HCT116 (cell line): ENCODE measurements around the gene TKTL1.

Experiments used
- CTCF ChIP-seq, 3 experiments: fragments of 200-600 bp in 1 of 3; sonication (generic) in 1 of 3; IDR thresholded peaks in 2 of 3; conservative IDR thresholded peaks in 1 of 3; 2 replicates each; pipeline ENCODE4 v1.5.1; 2012 to 2017; ENCODE audit warnings: low read depth in 2 of 3, low read length in 2 of 3, antibody characterized with exemption in 1 of 3, borderline replicate concordance in 1 of 3, control low read depth in 1 of 3, mild to moderate bottlenecking in 1 of 3, mixed read lengths in 1 of 3, mixed run types in 1 of 3, moderate library complexity in 1 of 3; ENCODE audit not compliant: insufficient read depth in 1 of 3
- EZH2 ChIP-seq: fragments of 200-600 bp; sonication (generic); IDR thresholded peaks from 2 replicates; pipeline ENCODE4 v1.6.1; 2017; ENCODE audit warnings: antibody characterized with exemption, mixed run types
- EZH2phosphoT487 ChIP-seq: fragments of 200-600 bp; IDR thresholded peaks from 2 replicates; pipeline ENCODE4 v1.6.1; 2018; ENCODE audit warnings: antibody characterized with exemption, borderline replicate concordance
- FOSL1 ChIP-seq: IDR thresholded peaks from 2 replicates; pipeline ENCODE4 v1.6.1; 2012; ENCODE audit warnings: low read depth
- POLR2A ChIP-seq: IDR thresholded peaks from 2 replicates; pipeline ENCODE4 v1.7.0; 2011; ENCODE audit warnings: borderline replicate concordance; ENCODE audit not compliant: insufficient read depth, insufficient read length; ENCODE audit errors: extremely low read depth
- POLR2AphosphoS5 ChIP-seq: IDR thresholded peaks from 2 replicates; pipeline ENCODE4 v1.6.1; 2011; ENCODE audit warnings: mild to moderate bottlenecking, low read depth, low read length, moderate library complexity
- RAD21 ChIP-seq: IDR thresholded peaks from 2 replicates; pipeline ENCODE4 v1.6.1; 2012; ENCODE audit warnings: low read depth, mild to moderate bottlenecking
- REST ChIP-seq: IDR thresholded peaks from 2 replicates; pipeline ENCODE4 v1.6.1; 2012; ENCODE audit warnings: low read depth
- SIN3A ChIP-seq: IDR thresholded peaks from 2 replicates; pipeline ENCODE4 v1.6.1; 2012; ENCODE audit warnings: low read depth
- SRF ChIP-seq: IDR thresholded peaks from 2 replicates; pipeline ENCODE4 v1.6.1; 2012; ENCODE audit warnings: low read depth
- ZBTB33 ChIP-seq: IDR thresholded peaks from 2 replicates; pipeline ENCODE4 v1.6.1; 2011; ENCODE audit warnings: mild to moderate bottlenecking, low read length, moderate library complexity; ENCODE audit not compliant: insufficient replicate concordance; ENCODE audit errors: extremely low read depth
- ZNF274 ChIP-seq: fragments of 200-500 bp; sonication (Bioruptor generic); IDR thresholded peaks from 2 replicates; pipeline ENCODE4 v1.6.1; 2014; ENCODE audit warnings: mild to moderate bottlenecking, low read depth, low read length, inconsistent platforms

GRCh38 chrX:154358011-154358410 is 62.4 kb downstream of the TKTL1 start:
- TF ChIP-seq CTCF (IDR thresholded peaks at IDR 0.05 in 2 of 3, conservative IDR thresholded peaks at IDR 0.05 in 1 of 3; ENCODE audit: borderline replicate concordance in 1 of 3, insufficient read depth in 1 of 3, low read depth in 2 of 3, low read length in 2 of 3), result no peak
- TF ChIP-seq ZBTB33, result no peak
- TF ChIP-seq SRF, result no peak
- no peak for TF ChIP-seq FOSL1
- TF ChIP-seq POLR2AphosphoS5, result no peak
- no peak for TF ChIP-seq REST
- no peak for TF ChIP-seq POLR2A
- TF ChIP-seq EZH2phosphoT487, result no peak
- no peak for TF ChIP-seq RAD21
- TF ChIP-seq ZNF274, result no peak
- no peak for TF ChIP-seq SIN3A
- no peak for TF ChIP-seq EZH2
